Neural crest cell (in vitro differentiated cells): ENCODE results near the gene ATF1. TPM values are rescaled to one million over a fixed set of nuclear protein-coding genes. Genes with fewer than 3 reads are reported as not detected.
A peak's percentile ranks its signal among the peaks of the same experiment; 100 is the strongest.

ENCODE experiments used
- DNase-seq: peaks from one replicate; pipeline ENCODE4 v3.0.0; 2021; ENCODE audit warnings: low read depth, mixed read lengths, low spot score
- H3K27ac Mint-ChIP-seq: one replicate; pipeline ENCODE4 v1.8.0; 2021; ENCODE audit warnings: mild to moderate bottlenecking, mixed read lengths; ENCODE audit not compliant: unreplicated experiment
- H3K27me3 Mint-ChIP-seq: 2 replicates; pipeline ENCODE4 v1.8.0; 2021; ENCODE audit warnings: low read depth, mild to moderate bottlenecking, mixed read lengths
- H3K36me3 Mint-ChIP-seq: 2 replicates; pipeline ENCODE4 v1.8.0; 2021; ENCODE audit warnings: low read depth, mild to moderate bottlenecking, mixed read lengths
- H3K4me1 Mint-ChIP-seq: 2 replicates; pipeline ENCODE4 v1.8.0; 2021; ENCODE audit warnings: mixed read lengths
- H3K4me3 Mint-ChIP-seq: one replicate; pipeline ENCODE4 v1.8.0; 2021; ENCODE audit warnings: mild to moderate bottlenecking, mixed read lengths
- H3K9me3 Mint-ChIP-seq: 2 replicates; pipeline ENCODE4 v1.8.0; 2021; ENCODE audit warnings: mixed read lengths
- CTCF ChIP-seq: fragments of 200-600 bp; sonication (generic); conservative IDR thresholded peaks from 2 replicates; pipeline ENCODE4 v1.5.0; 2021; ENCODE audit warnings: antibody characterized with exemption, mild to moderate bottlenecking
- long read RNA-seq: library from polyadenylated mRNA; unstranded; transcript quantifications from one replicate; pipeline ENCODE4 v2.0.0, GENCODE V29; 2020
- total RNA-seq: library from RNA; stranded (reverse); gene quantifications from 2 replicates; pipeline ENCODE4 v1.2.1, GENCODE V29; 2021

ATF1 gene
- total RNA-seq, result 25.0 and 31.7 TPM in 2 replicates
- long read RNA-seq, transcript ATF1-201 (7 exons, 2,181 nt), result major isoform, 6 of 16 reads
- long read RNA-seq, partial matches to known transcripts, result 6 of 16 reads
- long read RNA-seq, other reads (novel, unspliced or antisense), result 4 of 16 reads

GRCh38 chr12:50763639-50764285, at the start of gene ATF1:
Gene ATF1 (plus strand): TSS chr12:50764101. CDS start chr12:50780146, 16,045 bp downstream.
- H3K27me3 Mint-ChIP-seq, result peaks cover 3% of the 10 kb centered on the region
- DNase-seq, result peak; percentile 79
- TF ChIP-seq CTCF, result no peak
- no peaks in the 10 kb centered on the region for H3K9me3 Mint-ChIP-seq
- H3K36me3 Mint-ChIP-seq, result peaks cover 2% of the 10 kb centered on the region
- peak within 1 kb of the TSS; percentile 99 for H3K4me3 Mint-ChIP-seq
- H3K27ac Mint-ChIP-seq, result peak within 1 kb of the TSS; percentile 98
- H3K4me1 Mint-ChIP-seq, result peaks cover 39% of the 10 kb centered on the region

- H3K27ac Mint-ChIP-seq, result no peak overlapping the region
- peaks cover 16% of the 10 kb centered on the region for H3K36me3 Mint-ChIP-seq
- DNase-seq, result no peak
- no peak overlapping the region for H3K4me3 Mint-ChIP-seq
- H3K27me3 Mint-ChIP-seq, result no peaks in the 10 kb centered on the region
- H3K4me1 Mint-ChIP-seq, result no peaks in the 10 kb centered on the region
- no peaks in the 10 kb centered on the region for H3K9me3 Mint-ChIP-seq
- no peak for TF ChIP-seq CTCF
Observed at GRCh38 chr12:50715174-50715573, 48.7 kb upstream of the ATF1 start.

GRCh38 chr12:50718760-50719159, 45.1 kb upstream of the ATF1 start:
- H3K4me3 Mint-ChIP-seq, result no peak overlapping the region
- no peaks in the 10 kb centered on the region for H3K27me3 Mint-ChIP-seq
- DNase-seq, result no peak
- H3K27ac Mint-ChIP-seq, result no peak overlapping the region
- peaks cover 15% of the 10 kb centered on the region for H3K36me3 Mint-ChIP-seq
- H3K9me3 Mint-ChIP-seq, result no peaks in the 10 kb centered on the region
- no peaks in the 10 kb centered on the region for H3K4me1 Mint-ChIP-seq
- no peak for TF ChIP-seq CTCF

- H3K4me1 Mint-ChIP-seq, result no peaks in the 10 kb centered on the region
- H3K4me3 Mint-ChIP-seq, result no peak overlapping the region
- no peak overlapping the region for H3K27ac Mint-ChIP-seq
- H3K9me3 Mint-ChIP-seq, result no peaks in the 10 kb centered on the region
- DNase-seq, result no peak
- peaks cover 8% of the 10 kb centered on the region for H3K36me3 Mint-ChIP-seq
- H3K27me3 Mint-ChIP-seq, result no peaks in the 10 kb centered on the region
- TF ChIP-seq CTCF, result no peak
Observed at GRCh38 chr12:50720085-50720484, 43.8 kb upstream of the ATF1 start.

GRCh38 chr12:50720501-50720900, 43.4 kb upstream of the ATF1 start:
- no peak for DNase-seq
- Mint-ChIP-seq H3K27ac (no peak overlapping the region), H3K9me3 (no peaks in the 10 kb centered on the region), H3K4me3 (no peak overlapping the region), H3K4me1 (no peaks in the 10 kb centered on the region), H3K36me3 (peaks cover 8% of the 10 kb centered on the region), H3K27me3 (no peaks in the 10 kb centered on the region)
- TF ChIP-seq CTCF, result no peak
